Epithelial cell of esophagus (primary cell): ENCODE data around the gene DLL1.
"Not testable (repeated sequence)": the region's sequence is repeated elsewhere in the genome, so short reads cannot be mapped to it uniquely, and the experiment has no call there.

ENCODE experiments used
- DNase-seq: peaks from one replicate; pipeline ENCODE4 v3.0.0; 2010; ENCODE audit warnings: low read depth
- H3K4me3 ChIP-seq: 2 replicates; pipeline ENCODE4 v1.5.1; 2011; ENCODE audit warnings: mild to moderate bottlenecking, low read length, control low read depth
- CTCF ChIP-seq: IDR thresholded peaks from 2 replicates; pipeline ENCODE4 v1.5.1; 2011; ENCODE audit warnings: low read depth, mild to moderate bottlenecking, low read length, control low read depth, inconsistent platforms; ENCODE audit not compliant: insufficient read depth; ENCODE audit errors: missing control alignments

The DLL1 gene

GRCh38 chr6:170266061-170266825 lies 24.6 kb downstream of the DLL1 start:
- DNase-seq = no peak
- no peak overlapping the region for H3K4me3 ChIP-seq
- TF ChIP-seq CTCF = no peak

GRCh38 chr6:170265655-170266054 lies 25.2 kb downstream of the DLL1 start:
- no peak for TF ChIP-seq CTCF
- DNase-seq = no peak
- no peak overlapping the region for H3K4me3 ChIP-seq

GRCh38 chr6:170264644-170265043 lies 26.2 kb downstream of the DLL1 start:
- not testable (repeated sequence) for DNase-seq, H3K4me3 ChIP-seq

- TF ChIP-seq CTCF = no peak
- H3K4me3 ChIP-seq = no peak overlapping the region
- no peak for DNase-seq
Measured at GRCh38 chr6:170264086-170264485, 26.8 kb downstream of the DLL1 start.

GRCh38 chr6:170263410-170263809 lies 27.5 kb downstream of the DLL1 start:
- H3K4me3 ChIP-seq = no peak overlapping the region
- no peak for TF ChIP-seq CTCF
- no peak for DNase-seq

- no peak for DNase-seq
- no peak for TF ChIP-seq CTCF
- H3K4me3 ChIP-seq = no peak overlapping the region
Measured at GRCh38 chr6:170262489-170263088, 28.3 kb downstream of the DLL1 start.

- no peak for DNase-seq
- no peak overlapping the region for H3K4me3 ChIP-seq
- no peak for TF ChIP-seq CTCF
Measured at GRCh38 chr6:170261643-170262488, 29.0 kb downstream of the DLL1 start.
